ENCODE data around the gene SDHB. TPM values are rescaled to one million over a fixed set of nuclear protein-coding genes. Genes with fewer than 3 reads are reported as not detected.

SDHB gene
- polyA plus RNA-seq, 3 donors, result 116 to 275 (median 241) TPM

GRCh38 chr1:17016317-17016661, 37.5 kb downstream of the SDHB start:
- no peak for DNase-seq
- Mint-ChIP-seq H3K4me1 (peaks cover 34% of the 10 kb centered on the region), H3K36me3 (peaks cover 35 to 39% of the 10 kb centered on the region in 2 donors), H3K4me3 (no peak overlapping the region), H3K27ac (peak overlapping the region in 2 of 7 donors; percentile 10 to 14), H3K27me3 (ENCODE audit: low read depth in 3 of 3) (peaks cover 4 to 5% (median 5%) of the 10 kb centered on the region in 3 donors), H3K9me3 (peaks cover 0 to 2% (median 0%) of the 10 kb centered on the region in 7 donors)
- H3K9me3 ChIP-seq (replicated peaks in 1 of 2; ENCODE audit: control insufficient read depth in 1 of 2, insufficient read depth in 1 of 2, low read length in 2 of 2), result no peaks in the 10 kb centered on the region
- peaks cover 30 to 36% of the 10 kb centered on the region in 2 donors for H3K4me1 ChIP-seq (ENCODE audit: control insufficient read depth in 1 of 2, insufficient read depth in 2 of 2, low read length in 2 of 2)
- intact Hi-C loops (cut with micrococcal nuclease), result no loop called here
- no peak for TF ChIP-seq CTCF (IDR thresholded peaks at IDR 0.05)
- H3K4me2 ChIP-seq (replicated peaks; ENCODE audit: extremely low read depth, low read length, poor library complexity, severe bottlenecking), result no peak overlapping the region
- H3K79me2 ChIP-seq (ENCODE audit: insufficient read depth, low read length), result no peaks in the 10 kb centered on the region
- H3K4me3 ChIP-seq (replicated peaks in 1 of 3; ENCODE audit: low read depth in 2 of 3, low read length in 3 of 3), result no peak overlapping the region
- no peak overlapping the region for H3K9ac ChIP-seq (ENCODE audit: insufficient read depth, low read length, poor library complexity, severe bottlenecking)
- 94% methylated on average over 3 of the region's 5 CpGs for WGBS (ENCODE audit: insufficient coverage)
- H3K36me3 ChIP-seq (replicated peaks in 1 of 2; ENCODE audit: control insufficient read depth in 1 of 2, insufficient read depth in 2 of 2, low read length in 2 of 2), result peaks cover 34 to 40% of the 10 kb centered on the region in 2 donors
- no peaks in the 10 kb centered on the region for H3K27me3 ChIP-seq (ENCODE audit: control insufficient read depth in 2 of 2, insufficient read depth in 2 of 2, low read length in 2 of 2)
- no peak overlapping the region for H2AFZ ChIP-seq (ENCODE audit: insufficient read depth, low read depth, low read length, poor library complexity, severe bottlenecking)
- peaks cover 7% of the 10 kb centered on the region for H4K20me1 ChIP-seq (ENCODE audit: insufficient read depth, low read length)
- H3K27ac ChIP-seq (ENCODE audit: low read depth in 1 of 2, low read length in 2 of 2), result no peak overlapping the region

- peaks cover 21 to 25% of the 10 kb centered on the region in 2 donors for H3K36me3 Mint-ChIP-seq
- Histone ChIP-seq H3K79me2 (ENCODE audit: insufficient read depth, low read length) (peaks cover 12% of the 10 kb centered on the region), H2AFZ (ENCODE audit: insufficient read depth, low read depth, low read length, poor library complexity, severe bottlenecking) (no peak overlapping the region), H3K9me3 (replicated peaks in 1 of 2; ENCODE audit: control insufficient read depth in 1 of 2, insufficient read depth in 1 of 2, low read length in 2 of 2) (no peaks in the 10 kb centered on the region), H3K9ac (ENCODE audit: insufficient read depth, low read length, poor library complexity, severe bottlenecking) (no peak overlapping the region), H3K4me2 (replicated peaks; ENCODE audit: extremely low read depth, low read length, poor library complexity, severe bottlenecking) (no peak overlapping the region), H3K4me3 (replicated peaks in 1 of 3; ENCODE audit: low read depth in 2 of 3, low read length in 3 of 3) (no peak overlapping the region), H3K4me1 (ENCODE audit: control insufficient read depth in 1 of 2, insufficient read depth in 2 of 2, low read length in 2 of 2) (peaks cover 44 to 50% of the 10 kb centered on the region in 2 donors), H3K36me3 (replicated peaks in 1 of 2; ENCODE audit: control insufficient read depth in 1 of 2, insufficient read depth in 2 of 2, low read length in 2 of 2) (peaks cover 21 to 27% of the 10 kb centered on the region in 2 donors), H3K27ac (ENCODE audit: low read depth in 1 of 2, low read length in 2 of 2) (no peak overlapping the region), H4K20me1 (ENCODE audit: insufficient read depth, low read length) (peaks cover 15% of the 10 kb centered on the region), H3K27me3 (ENCODE audit: control insufficient read depth in 2 of 2, insufficient read depth in 2 of 2, low read length in 2 of 2) (no peaks in the 10 kb centered on the region)
- intact Hi-C loops (cut with micrococcal nuclease), result no loop called here
- no peak for DNase-seq
- 90% methylated on average over 2 of the region's 10 CpGs for WGBS (ENCODE audit: insufficient coverage)
- peaks cover 46% of the 10 kb centered on the region for H3K4me1 Mint-ChIP-seq
- peaks cover 0 to 2% (median 0%) of the 10 kb centered on the region in 7 donors for H3K9me3 Mint-ChIP-seq
- H3K27ac Mint-ChIP-seq, result peak overlapping the region in 1 of 7 donors; percentile 68
- no peak overlapping the region for H3K4me3 Mint-ChIP-seq
- TF ChIP-seq CTCF (IDR thresholded peaks at IDR 0.05), result no peak
- H3K27me3 Mint-ChIP-seq (ENCODE audit: low read depth in 3 of 3), result peaks cover 4 to 5% (median 5%) of the 10 kb centered on the region in 3 donors
Observed at GRCh38 chr1:17014671-17015567, 38.9 kb downstream of the SDHB start.

Measured in CD14-positive monocyte (primary cell).